Right ventricle myocardium inferior (tissue), 1 donor: ENCODE data around the gene WDR90. TPM values are rescaled to one million over a fixed set of nuclear protein-coding genes. Genes with fewer than 3 reads are reported as not detected.

Experiments
- ATAC-seq: fragments of 200-7000 bp; cut with Tn5 transposase; one replicate; pipeline ENCODE4 v1.9.1; 2020; ENCODE audit warnings: mild to moderate bottlenecking, moderate library complexity
- DNase-seq: peaks from one replicate; pipeline ENCODE4 v3.0.0; 2021; ENCODE audit errors: missing footprints
- intact Hi-C: fragments of 100-400 bp; cut with DNase I; formaldehyde crosslinking; loops from one replicate; pipeline ENCODE4 v1.11.0; 2022
- long read RNA-seq: library from polyadenylated mRNA; unstranded; transcript quantifications from one replicate; pipeline ENCODE4 v2.0.0, GENCODE V29; 2021
- total RNA-seq: library from RNA; stranded (reverse); fragmentation: NEBNext Ultra II Directional; extraction: Animal tissue kit (Norgen Biotek cat#: 25700); gene quantifications from one replicate; pipeline ENCODE4 v1.2.1, GENCODE V29; 2021
- donor health status: DM: no; HTN: yes; CAD: no; lungs with severe emphysema.

The WDR90 gene
- total RNA-seq, result 7.7 TPM
- long read RNA-seq, partial matches to known transcripts, result 3 of 5 reads
- long read RNA-seq, other reads (novel, unspliced or antisense), result 0 of 5 reads

DNA sequence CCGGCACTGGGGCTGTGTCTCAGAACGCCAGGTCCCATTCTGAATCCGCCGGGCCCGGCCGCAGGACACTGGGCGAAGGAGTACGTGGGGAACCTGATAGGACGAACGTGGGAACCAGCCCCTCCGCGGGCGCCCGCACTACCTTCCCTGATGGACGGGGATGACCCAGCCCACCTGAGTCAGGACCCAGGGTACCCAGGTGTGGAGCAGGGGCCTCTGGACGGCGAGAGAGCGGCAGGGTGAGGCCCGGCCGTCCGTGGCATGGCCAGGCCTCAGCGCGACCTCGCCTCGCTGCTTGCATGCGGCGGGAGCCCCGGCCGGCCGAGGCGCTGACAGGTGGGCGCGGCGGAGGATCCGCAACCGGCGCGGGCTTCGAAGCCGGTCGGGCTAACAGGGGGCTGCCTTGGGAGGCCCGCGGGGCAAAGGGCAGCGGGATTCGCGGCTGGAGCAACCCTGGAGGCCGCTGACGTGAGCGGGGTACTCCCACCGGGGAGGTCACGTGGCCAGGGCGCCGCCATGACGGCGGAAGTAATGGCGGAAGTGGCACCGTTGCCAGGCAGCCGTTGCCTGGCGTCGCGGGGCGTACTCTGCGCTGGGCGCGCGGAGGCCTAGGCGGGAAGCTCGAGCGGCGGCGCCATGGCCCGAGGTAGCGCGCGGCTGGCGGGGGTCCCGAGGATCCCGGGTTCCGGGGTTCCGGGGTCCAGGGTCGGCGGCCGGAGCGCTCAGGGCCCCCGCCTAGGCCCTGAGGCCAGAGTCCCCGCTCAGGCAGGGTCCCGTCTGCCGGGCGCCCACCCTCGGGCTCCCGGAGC lies at the start of gene WDR90:
Gene WDR90 (plus strand): TSS at position 585 of the 809 bp plus-strand sequence. CDS start 52 bp downstream, at position 637.
- DNase-seq, result peak; percentile 97
- intact Hi-C loops, result no loop called here
- ATAC-seq, result peak; percentile 81

DNA sequence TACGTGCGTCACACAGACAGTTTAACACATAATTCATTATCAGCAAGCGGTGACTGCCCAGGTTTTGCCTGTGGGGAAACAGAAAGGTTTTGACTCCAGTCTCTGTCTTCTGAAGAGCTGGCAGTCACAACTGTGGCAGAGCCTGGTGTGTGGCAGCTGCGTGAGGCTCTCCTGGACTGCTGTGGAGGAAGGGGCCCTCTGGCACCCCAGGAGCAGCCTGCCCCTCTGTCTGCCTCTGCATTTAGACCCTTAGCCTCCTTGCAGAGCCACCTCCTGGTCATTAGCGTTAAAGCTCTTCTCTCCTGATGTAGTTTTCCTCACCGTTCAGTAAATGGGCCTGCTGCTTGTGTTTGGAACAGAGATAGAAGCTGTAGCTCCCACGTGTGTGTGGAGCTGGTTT lies 48.4 kb upstream of the WDR90 start:
- DNase-seq (peak; percentile 18), ATAC-seq (no peak)
- intact Hi-C loops, result no loop called here

DNA sequence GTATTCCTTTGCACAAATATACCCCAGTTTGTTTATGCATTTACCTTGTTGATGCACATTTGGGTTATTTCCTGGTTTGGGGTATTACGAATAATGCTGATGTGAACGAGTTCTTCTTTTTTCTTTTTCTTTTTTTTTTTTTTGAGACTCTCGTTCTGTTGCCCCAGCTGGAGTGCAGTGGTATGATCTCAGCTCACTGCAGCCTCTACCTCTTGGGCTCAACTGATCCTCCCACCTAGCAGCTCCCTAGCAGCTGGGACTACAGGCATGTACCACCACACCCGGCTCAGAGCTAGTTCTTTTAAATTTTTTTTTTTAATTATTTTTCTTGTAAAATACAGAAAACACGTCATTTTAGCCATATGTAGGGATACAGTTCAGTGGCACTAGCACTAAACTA lies 45.2 kb upstream of the WDR90 start:
- DNase-seq, result no peak
- intact Hi-C loops, result no loop called here
- ATAC-seq, result no peak

DNA sequence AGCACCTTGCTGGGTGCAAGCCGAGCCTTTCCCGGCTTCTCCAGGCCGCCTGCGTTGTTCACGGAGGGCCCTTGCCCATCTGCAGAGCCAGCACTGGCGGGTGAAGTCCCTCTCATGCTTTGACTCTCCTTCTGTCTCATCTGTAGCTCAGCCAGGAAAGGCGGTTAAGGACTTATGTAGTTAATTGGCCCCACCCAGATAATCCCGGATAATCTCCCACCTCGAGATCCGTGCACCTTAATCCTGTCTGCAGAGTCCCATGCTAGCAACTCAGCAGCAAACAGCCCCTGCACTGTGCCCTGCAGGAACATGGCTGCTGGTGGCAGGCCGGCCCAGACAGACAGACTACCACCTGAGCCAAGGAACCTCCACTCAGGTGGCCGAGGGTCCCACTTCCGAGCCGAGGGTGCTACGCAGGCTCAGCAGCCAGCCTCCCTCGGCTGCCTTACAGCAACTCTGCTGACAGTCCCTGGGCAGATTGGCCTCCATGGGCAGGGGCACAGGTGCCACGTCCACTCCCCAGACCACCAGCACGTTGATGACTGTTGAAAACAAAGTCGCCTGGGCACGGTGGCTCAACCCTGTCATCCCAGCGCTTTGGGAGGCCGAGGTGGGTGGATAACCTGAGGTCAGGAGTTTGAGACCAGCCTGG lies 42.4 kb upstream of the WDR90 start:
- intact Hi-C loops, result no loop called here
- no peak for ATAC-seq
- peak; percentile 45 for DNase-seq

DNA sequence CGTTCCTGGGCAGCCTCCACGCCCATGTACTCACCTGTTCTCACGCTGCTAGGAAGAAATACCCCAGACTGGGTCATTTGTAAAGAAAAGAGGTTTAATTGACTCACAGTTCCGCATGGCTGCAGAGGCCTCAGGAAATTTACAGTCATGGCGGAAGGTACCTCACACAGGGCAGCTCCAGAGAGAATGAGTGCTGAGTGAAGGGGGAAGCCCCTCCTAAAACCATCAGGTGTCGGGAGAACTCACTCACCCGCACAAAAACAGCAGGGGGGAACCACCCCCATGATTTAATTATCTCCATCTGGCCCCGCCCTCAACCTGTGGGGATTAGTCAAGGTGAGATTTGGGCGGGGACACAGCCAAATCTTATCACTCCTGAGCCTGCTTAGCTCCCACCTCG lies 41.1 kb upstream of the WDR90 start:
- ATAC-seq (no peak), DNase-seq (no peak)
- intact Hi-C loops, result no loop called here

DNA sequence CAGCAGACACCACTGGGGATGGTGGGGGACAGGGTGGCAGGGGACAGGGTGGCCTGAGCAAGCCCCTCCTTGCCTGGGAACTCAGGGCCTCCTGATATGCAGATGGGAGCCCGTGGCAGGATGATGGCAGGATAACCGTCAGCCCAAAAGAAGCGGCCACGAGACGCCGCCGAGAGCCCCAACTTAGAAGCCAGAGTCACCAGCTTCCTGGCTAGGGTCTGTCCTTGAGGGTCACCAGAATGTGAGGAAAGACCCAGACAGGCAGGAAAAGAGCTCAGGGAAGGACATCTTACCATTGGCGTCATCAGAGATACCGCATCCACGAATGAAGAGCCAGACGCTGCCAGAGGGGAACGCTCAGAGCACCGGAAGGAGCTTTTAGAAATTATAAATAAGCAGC lies 39.8 kb upstream of the WDR90 start:
- DNase-seq, result peak; percentile 3
- no peak for ATAC-seq
- intact Hi-C loops, result no loop called here

DNA sequence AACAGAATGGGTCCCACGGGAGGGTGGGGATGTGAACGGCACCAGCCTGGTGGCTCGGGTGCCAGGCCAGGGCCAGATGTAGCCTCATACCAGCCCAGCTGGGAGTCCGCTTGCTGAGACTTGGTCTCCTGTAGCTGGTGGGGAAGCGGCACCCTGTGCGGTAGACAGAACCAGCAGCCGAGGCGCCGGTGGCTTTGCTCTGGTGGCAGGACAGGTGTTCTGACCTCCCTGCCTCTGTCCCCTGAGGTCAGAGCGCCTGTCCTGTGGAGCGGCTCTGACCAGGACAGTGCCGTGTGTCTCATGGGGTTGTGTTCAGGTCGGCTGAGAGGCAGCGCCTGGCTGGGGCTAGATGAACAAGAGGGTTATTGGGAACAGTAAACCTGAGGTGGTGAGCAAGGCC lies 39.2 kb upstream of the WDR90 start:
- ATAC-seq (no peak), DNase-seq (peak; percentile 67)
- intact Hi-C loops, result no loop called here

DNA sequence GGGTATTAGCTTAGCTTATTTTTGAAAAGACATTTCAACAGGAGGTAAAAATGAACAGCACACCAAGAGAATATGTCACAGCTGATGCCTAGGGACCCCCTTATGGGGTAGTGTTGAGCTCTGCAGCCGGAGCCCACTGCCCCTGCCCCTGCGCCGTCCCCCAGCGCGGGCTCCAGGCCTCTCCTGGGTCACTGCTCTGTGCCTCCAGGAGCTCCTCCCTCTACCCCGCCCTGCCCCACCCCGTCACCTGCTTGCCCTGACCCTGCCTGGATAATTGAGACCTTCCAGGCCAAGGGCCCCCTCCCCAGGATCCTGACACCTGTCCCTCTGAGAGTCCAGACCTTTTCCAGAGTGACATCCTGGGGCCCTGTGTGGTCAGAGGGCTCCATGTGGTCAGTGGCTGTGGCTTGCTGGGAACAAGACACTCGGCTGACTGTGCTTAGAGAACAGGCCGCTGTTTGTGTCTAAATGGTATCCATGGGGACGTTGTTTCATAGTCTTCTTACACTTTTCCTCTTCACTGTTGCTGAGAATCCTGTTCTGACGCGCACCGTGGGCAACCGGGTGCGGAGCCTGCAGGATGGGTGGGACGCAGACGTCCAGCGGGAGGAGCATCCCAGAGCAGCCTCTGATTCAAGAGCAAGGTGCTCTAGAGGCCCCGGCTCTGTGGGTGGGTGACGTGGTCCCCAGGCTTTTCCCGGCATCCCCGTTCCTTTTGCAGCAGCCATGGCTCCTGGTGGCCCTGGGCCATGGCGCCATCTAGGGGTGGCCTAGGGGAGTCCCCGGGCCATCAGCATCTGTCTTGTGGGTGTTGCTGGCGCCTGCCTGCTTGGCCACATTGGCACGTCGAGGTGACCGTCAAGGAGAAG lies 38.4 kb upstream of the WDR90 start:
- ATAC-seq (peak; percentile 54), DNase-seq (peak; percentile 78)
- intact Hi-C loops, result no loop called here

DNA sequence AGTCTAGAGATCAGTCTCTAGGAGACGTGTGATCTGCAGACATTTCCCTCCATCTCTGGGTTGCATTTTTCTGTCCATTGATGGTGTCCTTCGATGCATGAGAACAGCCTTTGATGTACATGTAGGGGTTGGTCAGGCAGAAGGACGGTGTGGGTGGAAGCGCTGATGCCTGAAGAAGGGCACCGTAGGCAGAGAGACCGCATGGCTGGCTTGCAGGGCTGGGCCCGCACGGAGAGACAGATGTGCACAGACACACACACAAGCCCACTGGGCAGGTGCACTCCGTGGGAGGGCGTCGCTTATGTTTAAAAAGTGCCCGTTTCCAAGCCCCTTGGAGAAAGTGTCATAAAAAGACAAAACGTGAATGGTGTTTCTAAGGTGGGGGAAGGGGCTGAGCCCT lies 34.0 kb upstream of the WDR90 start:
- peak; percentile 55 for DNase-seq
- ATAC-seq, result no peak
- intact Hi-C loops, result no loop called here

DNA sequence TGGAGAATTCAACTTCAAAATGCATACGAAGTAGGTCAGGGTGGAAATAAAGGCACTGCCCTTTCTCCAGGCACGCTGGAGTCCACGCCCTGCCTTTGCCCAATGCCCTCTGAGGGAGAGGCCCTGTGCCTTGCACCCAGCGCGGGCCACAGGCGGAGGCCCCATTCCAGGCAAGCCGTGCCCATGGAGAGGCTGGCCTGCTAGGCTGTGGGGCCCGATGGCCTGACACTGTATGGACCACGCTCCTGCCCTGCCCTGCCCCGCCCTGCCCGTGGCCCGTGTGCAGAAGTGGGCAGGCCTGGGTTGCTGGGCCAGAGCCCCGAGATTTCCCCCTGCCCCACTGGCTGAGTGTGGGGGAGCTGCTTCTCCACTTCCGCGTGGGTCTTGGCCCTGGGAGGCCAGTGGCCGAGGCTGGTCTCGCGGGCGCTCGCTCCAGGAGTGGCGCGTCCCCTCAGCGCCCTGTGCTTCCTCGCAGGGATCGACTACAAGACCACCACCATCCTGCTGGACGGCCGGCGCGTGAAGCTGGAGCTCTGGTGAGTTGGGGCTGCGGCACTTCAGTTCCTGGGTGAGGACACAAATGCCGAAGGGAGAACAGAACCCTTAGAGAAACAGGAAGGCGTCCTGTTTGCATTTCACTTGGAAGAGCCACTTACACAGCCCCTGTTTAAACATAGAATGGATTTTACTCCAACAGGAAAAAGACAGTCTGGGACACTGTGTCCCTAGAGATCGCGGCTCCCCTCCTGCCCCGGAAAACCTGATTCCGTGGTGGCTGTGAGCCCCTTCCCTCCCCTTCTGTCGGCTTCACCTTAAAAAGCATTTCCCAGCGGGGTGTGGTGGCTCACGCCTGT lies 32.2 kb upstream of the WDR90 start:
- peak; percentile 16 for ATAC-seq
- intact Hi-C loops, result no loop called here

DNA sequence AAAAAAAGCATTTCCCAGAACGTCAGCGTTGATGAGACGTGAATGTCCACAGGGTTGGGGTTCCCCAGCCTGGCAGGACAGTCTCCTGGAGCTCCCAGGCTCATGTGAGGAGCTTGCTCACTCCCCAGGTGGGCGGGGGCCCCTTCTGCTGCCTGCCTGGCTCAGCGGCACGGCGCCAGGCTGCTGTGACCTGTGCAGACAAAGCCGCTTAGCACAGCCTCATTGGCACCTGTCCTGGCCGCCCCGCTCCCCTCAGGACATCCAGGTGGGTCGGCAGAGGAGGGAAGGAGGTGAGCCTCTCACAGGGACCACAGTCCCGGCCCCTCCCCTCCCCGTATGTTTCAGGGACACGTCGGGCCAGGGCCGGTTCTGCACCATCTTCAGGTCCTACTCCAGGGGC lies 31.3 kb upstream of the WDR90 start:
- DNase-seq (peak; percentile 22), ATAC-seq (no peak)
- intact Hi-C loops, result no loop called here

More for the DNA sequence above, 32.2 kb upstream of the WDR90 start:
- peak; percentile 58 for DNase-seq

DNA sequence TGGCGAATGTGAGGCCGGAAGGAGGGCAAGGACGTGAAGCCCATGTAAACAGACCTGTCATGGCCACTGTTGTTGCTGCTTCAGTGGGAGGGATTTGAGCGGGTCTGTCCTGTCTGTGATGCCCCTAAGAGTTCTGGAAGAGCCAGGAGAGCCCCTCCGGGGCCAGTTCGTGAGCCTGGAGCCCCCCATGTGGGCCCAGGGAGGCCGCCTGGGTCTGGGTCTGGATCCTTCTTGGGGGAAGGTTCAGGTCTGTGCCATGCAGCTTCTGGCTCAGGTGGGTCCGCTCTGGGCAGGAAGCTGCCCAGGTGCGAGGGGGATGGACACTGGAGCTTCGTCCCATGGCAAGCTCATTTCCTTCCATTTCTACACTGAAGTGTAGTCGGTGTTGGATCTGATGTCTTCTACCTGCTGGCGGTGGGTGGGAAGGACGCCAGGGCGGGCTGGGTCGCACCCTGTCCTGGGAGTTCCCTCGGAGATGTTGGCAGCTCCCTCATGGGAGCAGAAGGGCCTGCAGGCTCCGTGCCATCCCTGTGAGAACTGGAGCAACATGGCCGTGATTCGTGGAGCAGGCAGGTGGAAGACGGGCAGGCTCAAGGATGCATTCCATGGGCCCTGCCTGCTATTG lies 29.6 kb upstream of the WDR90 start:
- intact Hi-C loops, result no loop called here
- peak; percentile 48 for DNase-seq
- no peak for ATAC-seq

DNA sequence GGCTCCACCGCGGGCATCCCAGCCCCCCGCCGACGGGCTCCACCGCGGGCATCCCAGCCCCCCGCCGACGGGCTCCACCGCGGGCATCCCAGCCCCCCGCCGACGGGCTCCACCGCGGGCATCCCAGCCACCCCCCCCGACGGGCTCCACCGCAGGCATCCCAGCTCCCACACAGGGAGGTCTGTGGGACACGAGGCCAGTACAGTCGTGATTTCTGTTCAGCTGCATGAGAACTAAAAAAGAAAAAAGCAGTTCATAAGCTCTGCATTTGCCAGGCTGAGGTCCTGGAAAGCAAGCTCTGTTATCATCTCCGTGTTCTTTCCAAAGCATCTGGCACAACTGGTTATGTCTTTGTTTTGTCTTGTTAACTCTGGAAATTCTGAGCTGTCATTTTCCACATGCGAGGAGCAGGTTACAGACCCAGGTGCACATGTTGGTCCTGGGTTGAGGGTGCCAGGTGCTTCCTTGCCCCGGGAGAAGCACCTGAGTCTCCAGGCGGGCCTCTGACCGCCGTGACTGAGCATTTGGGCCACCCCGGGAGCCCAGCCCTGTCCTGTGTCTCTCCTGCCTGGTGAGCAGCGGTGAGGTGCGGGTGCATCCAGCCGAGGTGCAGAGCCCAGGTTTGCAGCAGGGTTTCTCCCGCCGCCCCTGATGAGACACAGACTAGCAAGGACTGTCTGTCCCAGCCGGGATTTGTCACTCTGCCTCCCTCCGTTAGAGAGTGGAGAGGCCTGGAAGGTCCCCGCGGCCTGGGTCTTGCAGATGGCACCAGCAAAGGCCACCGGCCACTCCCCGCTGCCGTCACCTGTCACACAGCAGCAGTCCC lies 28.3 kb upstream of the WDR90 start:
- DNase-seq (peak; percentile 55), ATAC-seq (no peak)
- intact Hi-C loops, result no loop called here

DNA sequence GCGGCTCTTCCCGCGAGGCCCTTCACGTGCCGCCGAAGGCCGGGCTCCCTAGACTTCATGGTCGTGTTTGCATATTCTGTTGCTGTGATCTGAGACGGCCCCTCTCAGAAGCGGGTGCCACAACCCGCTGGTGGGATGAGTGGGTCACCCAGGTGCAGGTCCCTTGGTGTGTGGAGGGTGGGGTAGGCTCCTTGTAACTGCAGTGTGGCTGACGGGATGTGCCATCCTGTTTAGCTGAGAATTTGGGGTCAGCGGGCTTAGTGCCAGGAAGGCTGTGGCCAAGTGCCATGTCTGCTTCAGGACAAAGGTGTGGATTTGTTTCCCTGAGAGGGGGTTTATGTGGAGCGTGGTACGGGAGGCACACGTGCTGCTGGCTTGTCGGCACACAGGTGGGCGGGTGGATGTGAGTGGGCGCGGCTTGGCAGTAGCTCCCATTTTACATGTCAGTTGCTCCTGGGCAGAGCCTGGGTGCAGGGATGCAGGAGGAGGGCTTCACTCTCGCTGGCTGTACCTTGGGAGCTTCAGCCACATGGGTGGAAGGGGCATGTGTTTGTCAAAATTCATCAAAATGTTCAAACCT lies 27.5 kb upstream of the WDR90 start:
- ATAC-seq (no peak), DNase-seq (peak; percentile 35)
- intact Hi-C loops, result no loop called here

DNA sequence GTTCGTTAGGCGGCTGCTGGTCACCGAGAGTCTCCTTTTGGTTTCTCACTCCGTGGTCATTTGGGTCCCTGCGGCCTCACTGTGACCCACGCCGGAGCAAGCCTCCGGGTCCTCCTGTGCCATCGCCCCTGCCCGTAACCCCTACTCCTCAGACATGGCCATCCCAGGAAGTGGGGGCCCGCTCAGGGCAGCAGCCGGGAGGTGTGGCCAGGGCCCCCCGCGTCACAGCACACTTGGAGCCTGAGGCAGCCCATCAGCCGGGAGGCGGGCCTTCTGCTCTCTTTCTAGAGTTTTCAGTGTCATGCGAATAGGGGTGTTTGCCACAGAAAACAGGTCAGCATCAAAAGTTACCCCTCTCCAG lies 26.3 kb upstream of the WDR90 start:
- peak; percentile 8 for DNase-seq

DNA sequence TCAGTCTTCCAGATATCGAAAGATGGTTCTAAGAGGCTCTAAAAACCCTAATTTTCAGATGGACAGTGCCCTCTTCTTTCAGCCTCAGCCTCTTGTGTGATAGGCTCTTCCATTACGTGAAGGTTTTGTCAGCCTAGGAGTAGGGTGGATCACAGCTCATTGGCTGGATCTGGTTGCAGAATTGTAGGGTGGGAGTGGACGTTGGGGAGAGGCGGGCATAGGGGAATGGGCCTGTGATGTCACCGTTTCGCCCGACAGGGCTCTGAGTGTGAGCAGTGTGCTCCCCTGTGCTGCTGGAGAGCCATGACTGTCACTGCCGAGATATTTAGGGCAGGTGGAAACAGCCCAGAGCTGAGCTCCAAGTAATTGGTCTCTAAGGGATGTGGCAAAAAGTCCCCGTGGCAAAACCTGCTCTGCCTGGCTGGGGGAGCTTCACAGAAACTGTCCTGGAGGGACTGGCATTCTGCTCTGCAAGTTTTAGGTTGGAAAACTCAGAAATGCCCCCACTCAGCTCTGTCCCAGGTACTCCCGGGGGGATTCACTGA lies 24.6 kb upstream of the WDR90 start:
- ATAC-seq, result no peak
- DNase-seq, result no peak
- intact Hi-C loops, result no loop called here

More for the DNA sequence above, 26.3 kb upstream of the WDR90 start:
- intact Hi-C loops, result no loop called here
- ATAC-seq, result no peak
